ENCODE data around the gene BOLA2B. TPM values are rescaled to one million over a fixed set of nuclear protein-coding genes. Genes with fewer than 3 reads are reported as not detected.

BOLA2B gene
- total RNA-seq, 3 donors from 2014 or later = 67.8 to 187 (median 152) TPM

DNA sequence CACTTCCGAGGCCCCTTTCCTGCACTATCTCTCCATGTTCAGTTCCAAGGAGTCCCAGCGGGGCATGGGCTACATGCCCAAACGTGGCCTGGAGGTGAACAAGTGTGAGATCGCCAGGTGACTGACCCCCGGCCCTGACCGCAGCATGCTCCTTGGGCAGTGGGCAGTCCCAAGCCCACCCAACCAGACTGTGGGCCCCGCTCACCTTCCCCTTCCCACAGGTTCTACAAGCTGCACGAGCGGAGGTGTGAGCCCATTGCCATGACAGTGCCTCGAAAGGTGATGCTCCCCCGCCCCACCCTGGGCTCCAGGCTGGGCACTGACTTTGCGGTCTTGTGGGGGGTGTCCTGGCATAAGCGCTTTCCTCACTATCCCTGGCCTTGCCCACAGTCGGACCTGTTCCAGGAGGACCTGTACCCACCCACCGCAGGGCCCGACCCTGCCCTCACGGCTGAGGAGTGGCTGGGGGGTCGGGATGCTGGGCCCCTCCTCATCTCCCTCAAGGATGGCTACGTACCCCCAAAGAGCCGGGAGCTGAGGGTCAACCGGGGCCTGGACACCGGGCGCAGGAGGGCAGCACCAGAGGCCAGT, 5.4 kb downstream of the BOLA2B start:
- DNase-seq (peak; percentile 16 to 65 (median 37)), ATAC-seq (no peak)
- H3K4me3 ChIP-seq = no peak overlapping the region
- intact Hi-C loops (cut with DNase I, micrococcal nuclease) = no loop called here
- TF ChIP-seq, protein P1, sequence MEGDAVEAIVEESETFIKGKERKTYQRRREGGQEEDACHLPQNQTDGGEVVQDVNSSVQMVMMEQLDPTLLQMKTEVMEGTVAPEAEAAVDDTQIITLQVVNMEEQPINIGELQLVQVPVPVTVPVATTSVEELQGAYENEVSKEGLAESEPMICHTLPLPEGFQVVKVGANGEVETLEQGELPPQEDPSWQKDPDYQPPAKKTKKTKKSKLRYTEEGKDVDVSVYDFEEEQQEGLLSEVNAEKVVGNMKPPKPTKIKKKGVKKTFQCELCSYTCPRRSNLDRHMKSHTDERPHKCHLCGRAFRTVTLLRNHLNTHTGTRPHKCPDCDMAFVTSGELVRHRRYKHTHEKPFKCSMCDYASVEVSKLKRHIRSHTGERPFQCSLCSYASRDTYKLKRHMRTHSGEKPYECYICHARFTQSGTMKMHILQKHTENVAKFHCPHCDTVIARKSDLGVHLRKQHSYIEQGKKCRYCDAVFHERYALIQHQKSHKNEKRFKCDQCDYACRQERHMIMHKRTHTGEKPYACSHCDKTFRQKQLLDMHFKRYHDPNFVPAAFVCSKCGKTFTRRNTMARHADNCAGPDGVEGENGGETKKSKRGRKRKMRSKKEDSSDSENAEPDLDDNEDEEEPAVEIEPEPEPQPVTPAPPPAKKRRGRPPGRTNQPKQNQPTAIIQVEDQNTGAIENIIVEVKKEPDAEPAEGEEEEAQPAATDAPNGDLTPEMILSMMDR (IDR thresholded peaks at IDR 0.05) = no peak
- no peaks in the 10 kb centered on the region for H3K36me3 ChIP-seq (ENCODE audit: low read depth)
- H3K9me3 ChIP-seq = no peaks in the 10 kb centered on the region
- H3K4me1 ChIP-seq (ENCODE audit: low read depth) = peaks cover 5% of the 10 kb centered on the region

GRCh38 chr16:30187556-30187865, 6.0 kb downstream of the BOLA2B start:
- DNase-seq = no peak
- intact Hi-C loops (cut with DNase I, micrococcal nuclease) = no loop called here
- no peaks in the 10 kb centered on the region for H3K36me3 ChIP-seq (ENCODE audit: low read depth)
- no peak overlapping the region for H3K4me3 ChIP-seq
- ATAC-seq = no peak
- H3K9me3 ChIP-seq = no peaks in the 10 kb centered on the region
- TF ChIP-seq, protein P1 (IDR thresholded peaks at IDR 0.05) = no peak
- H3K4me1 ChIP-seq (ENCODE audit: low read depth) = peaks cover 5% of the 10 kb centered on the region

GRCh38 chr16:30186782-30187555, 6.5 kb downstream of the BOLA2B start:
- TF ChIP-seq, protein P1 (IDR thresholded peaks at IDR 0.05) = peak; percentile 70
- DNase-seq (peak; percentile 88 to 92 (median 92)), ATAC-seq (peak; percentile 48)
- intact Hi-C loops (cut with DNase I, micrococcal nuclease) = no loop called here
- Histone ChIP-seq H3K36me3 (ENCODE audit: low read depth) (no peaks in the 10 kb centered on the region), H3K4me3 (no peak overlapping the region), H3K9me3 (no peaks in the 10 kb centered on the region), H3K4me1 (ENCODE audit: low read depth) (peaks cover 5% of the 10 kb centered on the region)

DNA sequence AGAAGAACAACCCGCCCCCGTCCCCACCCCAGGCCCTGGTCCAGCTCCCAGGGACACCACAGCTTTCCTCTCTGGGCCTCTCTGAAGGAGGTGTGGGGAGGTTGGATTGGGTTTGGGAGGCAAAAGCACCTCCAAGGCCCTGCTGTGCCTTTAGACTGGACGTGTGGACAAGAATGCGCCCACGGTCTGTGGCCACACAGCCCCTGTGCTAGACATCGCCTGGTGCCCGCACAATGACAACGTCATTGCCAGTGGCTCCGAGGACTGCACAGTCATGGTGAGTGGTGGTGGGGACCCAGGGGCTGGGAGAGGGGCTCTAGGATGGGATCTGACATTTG, 7.1 kb downstream of the BOLA2B start:
- intact Hi-C loops (cut with DNase I, micrococcal nuclease) = no loop called here
- Histone ChIP-seq H3K36me3 (ENCODE audit: low read depth) (no peaks in the 10 kb centered on the region), H3K9me3 (no peaks in the 10 kb centered on the region), H3K4me3 (no peak overlapping the region), H3K4me1 (ENCODE audit: low read depth) (peaks cover 5% of the 10 kb centered on the region)
- DNase-seq (peak in 1 of 3 donors; percentile 59), ATAC-seq (no peak)
- TF ChIP-seq, protein P1 (IDR thresholded peaks at IDR 0.05) = no peak

GRCh38 chr16:30185683-30186421, 7.6 kb downstream of the BOLA2B start:
- H3K36me3 ChIP-seq (ENCODE audit: low read depth) = no peaks in the 10 kb centered on the region

More at GRCh38 chr16:30185683-30186421, 7.6 kb downstream of the BOLA2B start:
- ATAC-seq (peak; percentile 52), DNase-seq (peak; percentile 65 to 91 (median 75))
- peaks cover 5% of the 10 kb centered on the region for H3K4me1 ChIP-seq (ENCODE audit: low read depth)
- no peak overlapping the region for H3K4me3 ChIP-seq
- TF ChIP-seq, protein P1 (IDR thresholded peaks at IDR 0.05) = no peak
- no peaks in the 10 kb centered on the region for H3K9me3 ChIP-seq
- intact Hi-C loops (cut with DNase I, micrococcal nuclease) = no loop called here
